BLaER1 treated with 17β-estradiol and CSF1 and Interleukin-3, amounts not matched to agents 10 nM and 100 nM (cell line): Measurements from ENCODE around the gene SASH1.

Source experiments
- H3K27ac ChIP-seq, 11 experiments: shearing (Covaris generic); formaldehyde crosslinking; 2 replicates each; pipeline ENCODE4 v1.8.1; 2022
- H3K27me3 ChIP-seq, 11 experiments: shearing (Covaris generic); formaldehyde crosslinking; 2 replicates each; pipeline ENCODE4 v1.8.1; 2022
- H3K36me3 ChIP-seq, 11 experiments: shearing (Covaris generic); formaldehyde crosslinking; 2 replicates each; pipeline ENCODE4 v1.8.1; 2022
- H3K4me1 ChIP-seq, 10 experiments: shearing (Covaris generic); formaldehyde crosslinking; 2 replicates each; pipeline ENCODE4 v1.8.1; 2022
- H3K4me2 ChIP-seq, 11 experiments: shearing (Covaris generic); formaldehyde crosslinking; 2 replicates each; pipeline ENCODE4 v1.8.1; 2022
- H3K4me3 ChIP-seq, 10 experiments: shearing (Covaris generic); formaldehyde crosslinking; 2 replicates each; pipeline ENCODE4 v1.8.1; 2022
- H3K9ac ChIP-seq, 11 experiments: shearing (Covaris generic); formaldehyde crosslinking; 2 replicates each; pipeline ENCODE4 v1.8.1; 2022
- H3K9me3 ChIP-seq, 11 experiments: shearing (Covaris generic); formaldehyde crosslinking; replicated peaks in 1 of 11; 2 replicates each; pipeline ENCODE4 v1.8.1; 2022
- H4K20me1 ChIP-seq, 11 experiments: shearing (Covaris generic); formaldehyde crosslinking; 2 replicates each; pipeline ENCODE4 v1.8.1; 2022
- Cebpa-rat ChIP-seq, 11 experiments: shearing (Covaris generic); IDR thresholded peaks; 2 replicates each; pipeline ENCODE4 v1.8.1; 2022

Gene SASH1

GRCh38 chr6:148493424-148493823, 150.8 kb downstream of the SASH1 start:
- Histone ChIP-seq H3K4me2 (no peak overlapping the region), H3K9me3 (peaks cover 0 to 3% (median 0%) of the 10 kb centered on the region in 11 experiments; a peak in 1 of 22 replicates), H4K20me1 (no peaks in the 10 kb centered on the region), H3K4me3 (no peak overlapping the region), H3K27me3 (no peaks in the 10 kb centered on the region), H3K9ac (no peak overlapping the region), H3K4me1 (peaks cover 0 to 26% (median 14%) of the 10 kb centered on the region in 10 experiments; a peak in 15 of 20 replicates), H3K36me3 (peaks cover 0 to 2% (median 0%) of the 10 kb centered on the region in 11 experiments; a peak in 1 of 22 replicates), H3K27ac (no peak overlapping the region)
- TF ChIP-seq Cebpa-rat (IDR thresholded peaks at IDR 0.05) = no peak

GRCh38 chr6:148494226-148494625, 151.6 kb downstream of the SASH1 start:
- Histone ChIP-seq H3K4me1 (peaks cover 0 to 26% (median 14%) of the 10 kb centered on the region in 10 experiments; a peak in 15 of 20 replicates), H4K20me1 (no peaks in the 10 kb centered on the region), H3K9ac (no peak overlapping the region), H3K27me3 (no peaks in the 10 kb centered on the region), H3K4me3 (no peak overlapping the region), H3K9me3 (no peaks in the 10 kb centered on the region), H3K27ac (peak overlapping the region in 1 of 11 experiments; percentile 43; a peak in 2 of 22 replicates), H3K36me3 (no peaks in the 10 kb centered on the region), H3K4me2 (peak overlapping the region in 2 of 11 experiments; percentile 35 to 36; a peak in 1 of 22 replicates)
- TF ChIP-seq Cebpa-rat (IDR thresholded peaks at IDR 0.05) = no peak

GRCh38 chr6:148495029-148495428, 152.4 kb downstream of the SASH1 start:
- peak overlapping the region in 10 of 11 experiments; percentile 19 to 55 (median 40); a peak in 15 of 22 replicates for H3K4me2 ChIP-seq
- H3K27ac ChIP-seq = no peak overlapping the region
- TF ChIP-seq Cebpa-rat (IDR thresholded peaks at IDR 0.05) = no peak
- H3K4me1 ChIP-seq = peaks cover 0 to 26% (median 14%) of the 10 kb centered on the region in 10 experiments; a peak in 15 of 20 replicates
- H3K9me3 ChIP-seq = no peaks in the 10 kb centered on the region
- no peak overlapping the region for H3K9ac ChIP-seq
- no peaks in the 10 kb centered on the region for H3K36me3 ChIP-seq
- H3K4me3 ChIP-seq = no peak overlapping the region
- H3K27me3 ChIP-seq = no peaks in the 10 kb centered on the region
- no peaks in the 10 kb centered on the region for H4K20me1 ChIP-seq

GRCh38 chr6:148497257-148497656, 154.6 kb downstream of the SASH1 start:
- Histone ChIP-seq H3K4me3 (no peak overlapping the region), H3K36me3 (0 out of 22 replicates have a peak, but pooled peaks cover 0 to 5% (median 0%) of the 10 kb centered on the region in 11 experiments), H3K4me2 (peak overlapping the region in 6 of 11 experiments; percentile 1 to 31 (median 24); a peak in 9 of 22 replicates), H3K9ac (no peak overlapping the region), H4K20me1 (no peaks in the 10 kb centered on the region), H3K9me3 (no peaks in the 10 kb centered on the region), H3K4me1 (peaks cover 0 to 26% (median 14%) of the 10 kb centered on the region in 10 experiments; a peak in 15 of 20 replicates), H3K27ac (no peak overlapping the region), H3K27me3 (no peaks in the 10 kb centered on the region)
- TF ChIP-seq Cebpa-rat (IDR thresholded peaks at IDR 0.05) = no peak

GRCh38 chr6:148497717-148498116, 155.1 kb downstream of the SASH1 start:
- no peak for TF ChIP-seq Cebpa-rat (IDR thresholded peaks at IDR 0.05)
- H3K36me3 ChIP-seq = 0 out of 22 replicates have a peak, but pooled peaks cover 0 to 5% (median 0%) of the 10 kb centered on the region in 11 experiments
- H3K4me1 ChIP-seq = peaks cover 0 to 26% (median 14%) of the 10 kb centered on the region in 10 experiments; a peak in 15 of 20 replicates
- no peak overlapping the region for H3K4me3 ChIP-seq
- H3K9ac ChIP-seq = no peak overlapping the region
- H4K20me1 ChIP-seq = no peaks in the 10 kb centered on the region
- H3K27ac ChIP-seq = no peak overlapping the region
- no peaks in the 10 kb centered on the region for H3K9me3 ChIP-seq
- H3K27me3 ChIP-seq = no peaks in the 10 kb centered on the region
- H3K4me2 ChIP-seq = peak overlapping the region in 6 of 11 experiments; percentile 1 to 31 (median 24); a peak in 8 of 22 replicates

GRCh38 chr6:148500402-148500801, 157.8 kb downstream of the SASH1 start:
- no peak overlapping the region for H3K9ac ChIP-seq
- no peak overlapping the region for H3K4me2 ChIP-seq
- no peaks in the 10 kb centered on the region for H4K20me1 ChIP-seq
- no peak for TF ChIP-seq Cebpa-rat (IDR thresholded peaks at IDR 0.05)
- H3K4me1 ChIP-seq = peaks cover 0 to 14% (median 9%) of the 10 kb centered on the region in 10 experiments; a peak in 11 of 20 replicates
- H3K4me3 ChIP-seq = no peak overlapping the region
- H3K27me3 ChIP-seq = no peaks in the 10 kb centered on the region
- H3K27ac ChIP-seq = no peak overlapping the region
- H3K36me3 ChIP-seq = 0 out of 22 replicates have a peak, but pooled peaks cover 0 to 5% (median 0%) of the 10 kb centered on the region in 11 experiments
- H3K9me3 ChIP-seq = no peaks in the 10 kb centered on the region

GRCh38 chr6:148501178-148501590, 158.5 kb downstream of the SASH1 start:
- H3K4me2 ChIP-seq = no peak overlapping the region
- H3K9ac ChIP-seq = no peak overlapping the region
- H3K27ac ChIP-seq = no peak overlapping the region

GRCh38 chr6:148502083-148502772, 159.6 kb downstream of the SASH1 start:
- no peak for TF ChIP-seq Cebpa-rat (IDR thresholded peaks at IDR 0.05)

More at GRCh38 chr6:148501178-148501590, 158.5 kb downstream of the SASH1 start:
- no peak for TF ChIP-seq Cebpa-rat (IDR thresholded peaks at IDR 0.05)
- Histone ChIP-seq H4K20me1 (no peaks in the 10 kb centered on the region), H3K27me3 (no peaks in the 10 kb centered on the region), H3K4me1 (peaks cover 0 to 10% (median 6%) of the 10 kb centered on the region in 10 experiments; a peak in 9 of 20 replicates), H3K9me3 (no peaks in the 10 kb centered on the region), H3K4me3 (no peak overlapping the region), H3K36me3 (0 out of 22 replicates have a peak, but pooled peaks cover 0 to 5% (median 0%) of the 10 kb centered on the region in 11 experiments)

GRCh38 chr6:148502773-148503135, 160.1 kb downstream of the SASH1 start:
- Histone ChIP-seq H3K36me3 (0 out of 22 replicates have a peak, but pooled peaks cover 0 to 5% (median 0%) of the 10 kb centered on the region in 11 experiments), H3K27ac (no peak overlapping the region), H3K4me2 (no peak overlapping the region), H3K9ac (no peak overlapping the region), H4K20me1 (no peaks in the 10 kb centered on the region), H3K4me3 (no peak overlapping the region), H3K27me3 (no peaks in the 10 kb centered on the region), H3K4me1 (peaks cover 0 to 4% (median 2%) of the 10 kb centered on the region in 10 experiments; a peak in 8 of 20 replicates), H3K9me3 (no peaks in the 10 kb centered on the region)
- TF ChIP-seq Cebpa-rat (IDR thresholded peaks at IDR 0.05) = no peak

More at GRCh38 chr6:148502083-148502772, 159.6 kb downstream of the SASH1 start:
- no peak overlapping the region for H3K4me2 ChIP-seq
- no peaks in the 10 kb centered on the region for H4K20me1 ChIP-seq
- H3K9me3 ChIP-seq = no peaks in the 10 kb centered on the region
- no peak overlapping the region for H3K27ac ChIP-seq
- H3K9ac ChIP-seq = no peak overlapping the region
- H3K4me3 ChIP-seq = no peak overlapping the region
- peaks cover 0 to 9% (median 5%) of the 10 kb centered on the region in 10 experiments; a peak in 9 of 20 replicates for H3K4me1 ChIP-seq
- H3K36me3 ChIP-seq = 0 out of 22 replicates have a peak, but pooled peaks cover 0 to 5% (median 0%) of the 10 kb centered on the region in 11 experiments
- no peaks in the 10 kb centered on the region for H3K27me3 ChIP-seq
